MV-4-11 (cell line): ENCODE data around the gene TRIM56.
"Not testable (repeated sequence)": the region's sequence is repeated elsewhere in the genome, so short reads cannot be mapped to it uniquely, and the experiment has no call there.

Source experiments
- DNase-seq: peaks from one replicate; lab custom pipeline; 2025; lab: John Stamatoyannopoulos, UW

The TRIM56 gene

GRCh38 chr7:101085162-101085964 is at the start of gene TRIM56:
Gene TRIM56, plus strand, starts transcription at chr7:101085481. Its CDS starts 1,832 bp downstream, at chr7:101087313.
- peak; percentile 70 for DNase-seq

- DNase-seq: no peak
Measured at GRCh38 chr7:101035941-101036340, 49.3 kb upstream of the TRIM56 start.

GRCh38 chr7:101041283-101041682 is 44.0 kb upstream of the TRIM56 start:
- not testable (repeated sequence) for DNase-seq

GRCh38 chr7:101058355-101058754 is 26.9 kb upstream of the TRIM56 start:
- peak; percentile 54 for DNase-seq

- no peak for DNase-seq
Measured at GRCh38 chr7:101059620-101059942, 25.7 kb upstream of the TRIM56 start.

GRCh38 chr7:101060992-101061391 is 24.3 kb upstream of the TRIM56 start:
- no peak for DNase-seq

- DNase-seq: not testable (repeated sequence)
Measured at GRCh38 chr7:101064176-101064550, 21.1 kb upstream of the TRIM56 start.

GRCh38 chr7:101065162-101065561 is 20.1 kb upstream of the TRIM56 start:
- not testable (repeated sequence) for DNase-seq

GRCh38 chr7:101066141-101066832 is 19.0 kb upstream of the TRIM56 start:
- no peak for DNase-seq

- no peak for DNase-seq
Measured at GRCh38 chr7:101066833-101067177, 18.5 kb upstream of the TRIM56 start.

- DNase-seq: no peak
Measured at GRCh38 chr7:101068401-101068800, 16.9 kb upstream of the TRIM56 start.

GRCh38 chr7:101071362-101072104 is 13.7 kb upstream of the TRIM56 start:
- DNase-seq: not testable (repeated sequence)

GRCh38 chr7:101075646-101076045 is 9.6 kb upstream of the TRIM56 start:
- DNase-seq: peak; percentile 80

GRCh38 chr7:101076183-101076582 is 9.1 kb upstream of the TRIM56 start:
- DNase-seq: not testable (repeated sequence)

GRCh38 chr7:101077303-101078086 is 7.8 kb upstream of the TRIM56 start:
- peak; percentile 64 for DNase-seq

- DNase-seq: peak; percentile 29
Measured at GRCh38 chr7:101081432-101081831, 3.8 kb upstream of the TRIM56 start.

- no peak for DNase-seq
Measured at GRCh38 chr7:101084865-101085161, 468 bp upstream of the TRIM56 start.

- no peak for DNase-seq
Measured at GRCh38 chr7:101087334-101088068, 2.2 kb downstream of the TRIM56 start.

GRCh38 chr7:101088069-101088425 is 2.8 kb downstream of the TRIM56 start:
- no peak for DNase-seq

GRCh38 chr7:101088858-101089529 is 3.7 kb downstream of the TRIM56 start:
- DNase-seq: no peak

GRCh38 chr7:101089876-101090275 is 4.6 kb downstream of the TRIM56 start:
- no peak for DNase-seq
